ENCODE measurements around the gene FUT9. TPM values are rescaled to one million over a fixed set of nuclear protein-coding genes. Genes with fewer than 3 reads are reported as not detected.

FUT9 gene
- total and polyA plus RNA-seq, 8 donors, result 0.23 to 0.69 (median 0.40) TPM; not detected in 2

DNA sequence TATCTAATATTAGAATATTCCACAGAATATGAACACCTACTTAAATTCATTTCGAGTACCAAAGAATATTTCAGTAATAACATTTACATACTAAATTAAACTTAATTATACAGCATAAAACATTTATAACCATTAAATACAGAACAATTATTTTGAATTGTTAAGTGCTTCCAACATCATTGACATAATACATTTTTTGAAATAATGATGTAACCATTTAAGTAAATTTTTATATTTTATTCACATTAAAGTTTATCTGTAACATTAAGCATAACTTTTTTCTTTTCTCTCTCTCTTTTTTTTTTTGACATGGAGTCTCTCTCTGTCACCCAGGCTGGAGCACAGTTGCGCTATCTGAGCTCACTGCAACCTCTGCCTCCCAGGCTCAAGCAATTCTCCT lies 44.5 kb downstream of the FUT9 start:
- no peak for ATAC-seq
- no peaks in the 10 kb centered on the region for H3K27me3 ChIP-seq

DNA sequence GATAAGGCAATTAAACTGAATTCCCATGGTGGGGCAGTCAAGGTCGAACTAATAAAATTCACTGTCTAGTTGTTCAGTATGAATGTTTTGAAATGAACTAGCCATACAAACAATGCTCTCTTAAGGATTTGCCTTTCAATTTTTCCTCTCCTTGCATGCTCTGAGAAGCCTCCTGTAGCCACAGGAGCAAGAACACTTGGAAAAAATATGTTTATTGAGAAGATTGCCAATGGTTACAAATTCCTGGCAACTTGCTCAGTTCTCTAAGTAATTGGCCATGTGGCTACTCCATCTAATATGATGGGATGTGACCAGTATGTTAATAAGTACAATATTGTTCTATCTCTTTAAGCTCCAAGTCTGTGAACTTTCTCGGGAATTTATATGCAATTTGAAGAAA lies 49.4 kb downstream of the FUT9 start:
- DNase-seq, result no peak
- Histone ChIP-seq H3K27ac (no peak overlapping the region), H3K4me3 (no peak overlapping the region), H3K36me3 (no peaks in the 10 kb centered on the region), H3K27me3 (no peaks in the 10 kb centered on the region), H3K9me3 (no peaks in the 10 kb centered on the region), H3K4me1 (no peaks in the 10 kb centered on the region)
- no peak for ATAC-seq
- intact Hi-C loops (cut with DNase I), result no loop called here
- TF ChIP-seq, protein P1, sequence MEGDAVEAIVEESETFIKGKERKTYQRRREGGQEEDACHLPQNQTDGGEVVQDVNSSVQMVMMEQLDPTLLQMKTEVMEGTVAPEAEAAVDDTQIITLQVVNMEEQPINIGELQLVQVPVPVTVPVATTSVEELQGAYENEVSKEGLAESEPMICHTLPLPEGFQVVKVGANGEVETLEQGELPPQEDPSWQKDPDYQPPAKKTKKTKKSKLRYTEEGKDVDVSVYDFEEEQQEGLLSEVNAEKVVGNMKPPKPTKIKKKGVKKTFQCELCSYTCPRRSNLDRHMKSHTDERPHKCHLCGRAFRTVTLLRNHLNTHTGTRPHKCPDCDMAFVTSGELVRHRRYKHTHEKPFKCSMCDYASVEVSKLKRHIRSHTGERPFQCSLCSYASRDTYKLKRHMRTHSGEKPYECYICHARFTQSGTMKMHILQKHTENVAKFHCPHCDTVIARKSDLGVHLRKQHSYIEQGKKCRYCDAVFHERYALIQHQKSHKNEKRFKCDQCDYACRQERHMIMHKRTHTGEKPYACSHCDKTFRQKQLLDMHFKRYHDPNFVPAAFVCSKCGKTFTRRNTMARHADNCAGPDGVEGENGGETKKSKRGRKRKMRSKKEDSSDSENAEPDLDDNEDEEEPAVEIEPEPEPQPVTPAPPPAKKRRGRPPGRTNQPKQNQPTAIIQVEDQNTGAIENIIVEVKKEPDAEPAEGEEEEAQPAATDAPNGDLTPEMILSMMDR (IDR thresholded peaks at IDR 0.05), result no peak

More for the DNA sequence above, 44.5 kb downstream of the FUT9 start:
- no peaks in the 10 kb centered on the region for H3K9me3 ChIP-seq
- no peaks in the 10 kb centered on the region for H3K36me3 ChIP-seq
- H3K27ac ChIP-seq, result no peak overlapping the region
- intact Hi-C loops (cut with DNase I), result no loop called here
- no peak for DNase-seq
- no peak overlapping the region for H3K4me3 ChIP-seq
- no peaks in the 10 kb centered on the region for H3K4me1 ChIP-seq
- TF ChIP-seq, protein P1 (IDR thresholded peaks at IDR 0.05), result no peak

DNA sequence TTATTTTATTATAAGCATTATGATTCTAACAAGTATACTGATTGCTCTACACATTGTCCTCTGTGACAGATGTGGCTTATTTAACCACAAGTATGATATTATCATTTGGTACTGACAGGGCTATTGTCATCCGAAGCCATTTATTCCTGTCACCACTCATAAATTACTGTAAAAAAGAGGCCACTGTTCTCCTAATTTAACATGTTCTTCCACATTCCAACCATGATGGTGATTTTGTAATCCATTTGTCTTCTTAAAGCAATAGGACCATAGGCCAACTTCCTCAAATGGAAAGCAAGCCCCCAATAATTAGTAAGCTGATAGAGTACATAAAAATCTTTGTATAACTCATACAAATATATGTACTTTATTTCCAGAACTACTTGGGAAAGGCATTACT lies 50.6 kb downstream of the FUT9 start:
- Histone ChIP-seq H3K27ac (no peak overlapping the region), H3K9me3 (no peaks in the 10 kb centered on the region), H3K4me3 (no peak overlapping the region), H3K36me3 (no peaks in the 10 kb centered on the region), H3K27me3 (no peaks in the 10 kb centered on the region), H3K4me1 (no peaks in the 10 kb centered on the region)
- ATAC-seq (no peak), DNase-seq (no peak)
- TF ChIP-seq, protein P1 (IDR thresholded peaks at IDR 0.05), result no peak
- intact Hi-C loops (cut with DNase I), result no loop called here

DNA sequence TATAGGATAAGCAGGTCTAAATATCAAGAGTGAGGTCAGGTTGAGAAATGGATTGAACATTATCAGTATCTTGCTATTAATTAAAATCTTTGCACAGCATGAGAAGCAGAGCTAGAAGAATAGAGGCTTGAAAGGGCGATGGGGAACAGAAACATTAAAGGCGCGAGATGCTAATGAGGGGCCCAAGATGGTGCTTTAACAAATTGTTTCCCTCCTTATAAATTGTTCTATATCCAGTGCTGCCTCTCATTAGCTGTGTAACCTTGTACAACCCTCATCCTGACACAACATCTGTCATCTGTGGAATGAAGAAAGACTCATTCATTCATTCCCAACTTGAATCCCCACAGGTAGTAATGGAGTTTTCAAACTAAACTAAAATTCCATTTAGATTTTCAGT lies 57.8 kb downstream of the FUT9 start:
- no peaks in the 10 kb centered on the region for H3K9me3 ChIP-seq
- DNase-seq, result no peak
- no peaks in the 10 kb centered on the region for H3K36me3 ChIP-seq
- intact Hi-C loops (cut with DNase I), result no loop called here
- H3K27ac ChIP-seq, result no peak overlapping the region
- no peak overlapping the region for H3K4me3 ChIP-seq
- no peak for ATAC-seq
- H3K4me1 ChIP-seq, result no peaks in the 10 kb centered on the region
- no peaks in the 10 kb centered on the region for H3K27me3 ChIP-seq
- TF ChIP-seq, protein P1 (IDR thresholded peaks at IDR 0.05), result no peak

DNA sequence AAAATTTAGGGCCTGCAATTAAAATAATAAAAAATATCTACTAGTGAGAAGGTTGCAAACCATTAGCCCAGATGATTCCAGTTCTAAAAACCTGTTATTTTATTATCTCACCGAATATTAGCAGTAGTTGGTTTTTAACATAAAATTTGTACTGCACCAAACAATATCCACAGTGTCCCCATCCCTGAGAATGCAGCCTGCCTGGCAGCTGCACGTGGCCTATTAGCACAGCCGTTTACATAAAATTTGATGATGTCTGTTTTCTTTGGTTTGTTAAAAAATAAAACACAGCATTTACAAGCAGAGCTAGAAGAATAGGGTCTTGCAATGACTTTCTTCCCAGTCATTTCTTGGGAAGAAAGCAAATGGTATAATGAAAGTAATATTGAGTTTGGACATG lies 58.2 kb downstream of the FUT9 start:
- Histone ChIP-seq H3K27me3 (no peaks in the 10 kb centered on the region), H3K9me3 (no peaks in the 10 kb centered on the region), H3K36me3 (no peaks in the 10 kb centered on the region), H3K4me3 (no peak overlapping the region), H3K4me1 (no peaks in the 10 kb centered on the region), H3K27ac (no peak overlapping the region)
- TF ChIP-seq, protein P1 (IDR thresholded peaks at IDR 0.05), result no peak
- ATAC-seq, result no peak
- intact Hi-C loops (cut with DNase I), result no loop called here
- DNase-seq, result no peak
